GM12878 (cell line): ENCODE results near the gene SNAI3. TPM values are rescaled to one million over a fixed set of nuclear protein-coding genes. Genes with fewer than 3 reads are reported as not detected.

Source experiments
- E2F8 ChIP-seq: fragments of 450-650 bp; IDR thresholded peaks from 2 replicates; pipeline ENCODE4 v1.6.1; 2018; ENCODE audit warnings: mild to moderate bottlenecking, low read depth, moderate library complexity; ENCODE audit not compliant: partially characterized antibody
- polyA plus RNA-seq, 11 experiments: library from polyadenylated mRNA; depleted of rRNA in 4 of 11; unstranded in 6 of 11; stranded (reverse) in 5 of 11; fragments of >200 nt; fragmentation: Nextera tagmentation in 4 of 11; fragmentation: Illumina TruSeq in 1 of 11; extraction: Ambion mirVana in 4 of 11; extraction: Trizol in 1 of 11; gene quantifications; 1 replicate in 1 of 11; 2 replicates in 10 of 11; pipeline versions ENCODE4 v1.2.1 to v1.2.3, GENCODE V29; 2011 to 2016; ENCODE audit warnings: inconsistent platforms in 2 of 11, missing spikeins in 2 of 11, low read depth in 1 of 11
- total RNA-seq, 4 experiments: library from RNA; depleted of rRNA in 3 of 4; stranded (reverse); fragments of >200 nt in 3 of 4; fragmentation: Illumina TruSeq in 1 of 4; extraction: Trizol in 1 of 4; gene quantifications; 2 replicates each; pipeline versions ENCODE4 v1.2.1 to v1.2.3, GENCODE V29; 2013 to 2021
- TF ChIP-seq, protein P1 (sequence below): fragments of 450-650 bp; formaldehyde crosslinking; IDR thresholded peaks from 2 replicates; pipeline ENCODE4 v1.4.0; 2022; ENCODE audit warnings: mild to moderate bottlenecking, moderate library complexity
- TF ChIP-seq, protein P2 (sequence below): fragments of 450-650 bp; IDR thresholded peaks from 2 replicates; pipeline ENCODE4 v1.6.1; 2017; ENCODE audit warnings: antibody characterized with exemption, mild to moderate bottlenecking, moderate library complexity

The SNAI3 gene
- total and polyA plus RNA-seq, 10 of the 15 experiments (the other 5 are each of a cell fraction or from before 2014, with no cell fraction given) = 0.21 to 7.4 (median 3.0) TPM

GRCh38 chr16:88681084-88681680 is 5.1 kb downstream of the SNAI3 start (continued):
- TF ChIP-seq, protein P1, sequence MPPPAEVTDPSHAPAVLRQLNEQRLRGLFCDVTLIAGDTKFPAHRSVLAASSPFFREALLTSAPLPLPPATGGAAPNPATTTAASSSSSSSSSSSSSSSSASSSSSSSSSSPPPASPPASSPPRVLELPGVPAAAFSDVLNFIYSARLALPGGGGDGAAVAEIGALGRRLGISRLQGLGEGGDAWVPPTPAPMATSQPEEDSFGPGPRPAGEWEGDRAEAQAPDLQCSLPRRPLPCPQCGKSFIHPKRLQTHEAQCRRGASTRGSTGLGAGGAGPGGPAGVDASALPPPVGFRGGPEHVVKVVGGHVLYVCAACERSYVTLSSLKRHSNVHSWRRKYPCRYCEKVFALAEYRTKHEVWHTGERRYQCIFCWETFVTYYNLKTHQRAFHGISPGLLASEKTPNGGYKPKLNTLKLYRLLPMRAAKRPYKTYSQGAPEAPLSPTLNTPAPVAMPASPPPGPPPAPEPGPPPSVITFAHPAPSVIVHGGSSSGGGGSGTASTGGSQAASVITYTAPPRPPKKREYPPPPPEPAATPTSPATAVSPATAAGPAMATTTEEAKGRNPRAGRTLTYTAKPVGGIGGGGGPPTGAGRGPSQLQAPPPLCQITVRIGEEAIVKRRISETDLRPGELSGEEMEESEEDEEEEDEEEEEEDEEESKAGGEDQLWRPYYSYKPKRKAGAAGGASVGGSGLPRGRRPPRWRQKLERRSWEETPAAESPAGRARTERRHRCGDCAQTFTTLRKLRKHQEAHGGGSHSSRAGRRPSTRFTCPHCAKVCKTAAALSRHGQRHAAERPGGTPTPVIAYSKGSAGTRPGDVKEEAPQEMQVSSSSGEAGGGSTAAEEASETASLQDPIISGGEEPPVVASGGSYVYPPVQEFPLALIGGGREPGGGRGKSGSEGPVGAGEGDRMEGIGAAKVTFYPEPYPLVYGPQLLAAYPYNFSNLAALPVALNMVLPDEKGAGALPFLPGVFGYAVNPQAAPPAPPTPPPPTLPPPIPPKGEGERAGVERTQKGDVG (CRISPR knock-in tag) = no peak
- TF ChIP-seq, protein P2, sequence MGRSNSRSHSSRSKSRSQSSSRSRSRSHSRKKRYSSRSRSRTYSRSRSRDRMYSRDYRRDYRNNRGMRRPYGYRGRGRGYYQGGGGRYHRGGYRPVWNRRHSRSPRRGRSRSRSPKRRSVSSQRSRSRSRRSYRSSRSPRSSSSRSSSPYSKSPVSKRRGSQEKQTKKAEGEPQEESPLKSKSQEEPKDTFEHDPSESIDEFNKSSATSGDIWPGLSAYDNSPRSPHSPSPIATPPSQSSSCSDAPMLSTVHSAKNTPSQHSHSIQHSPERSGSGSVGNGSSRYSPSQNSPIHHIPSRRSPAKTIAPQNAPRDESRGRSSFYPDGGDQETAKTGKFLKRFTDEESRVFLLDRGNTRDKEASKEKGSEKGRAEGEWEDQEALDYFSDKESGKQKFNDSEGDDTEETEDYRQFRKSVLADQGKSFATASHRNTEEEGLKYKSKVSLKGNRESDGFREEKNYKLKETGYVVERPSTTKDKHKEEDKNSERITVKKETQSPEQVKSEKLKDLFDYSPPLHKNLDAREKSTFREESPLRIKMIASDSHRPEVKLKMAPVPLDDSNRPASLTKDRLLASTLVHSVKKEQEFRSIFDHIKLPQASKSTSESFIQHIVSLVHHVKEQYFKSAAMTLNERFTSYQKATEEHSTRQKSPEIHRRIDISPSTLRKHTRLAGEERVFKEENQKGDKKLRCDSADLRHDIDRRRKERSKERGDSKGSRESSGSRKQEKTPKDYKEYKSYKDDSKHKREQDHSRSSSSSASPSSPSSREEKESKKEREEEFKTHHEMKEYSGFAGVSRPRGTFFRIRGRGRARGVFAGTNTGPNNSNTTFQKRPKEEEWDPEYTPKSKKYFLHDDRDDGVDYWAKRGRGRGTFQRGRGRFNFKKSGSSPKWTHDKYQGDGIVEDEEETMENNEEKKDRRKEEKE = no peak
- no peak for TF ChIP-seq E2F8
- TF ChIP-seq, all 136 proteins: peak for 17
